Activated T-helper 2 cell treated with anti-CD3 and anti-CD28 coated beads, Interferon-gamma antibody, Interleukin-2, Interleukin-4, amounts not matched to agents 10 μg/mL and 5 μg/mL and 100 μg/mL, durations not matched to agents 14 hours and 24 hours and 36 hours (primary cell): Measurements from ENCODE around the gene FXYD6. TPM values are rescaled to one million over a fixed set of nuclear protein-coding genes. Genes with fewer than 3 reads are reported as not detected.

Experiments used
- DNase-seq: peaks from one replicate; pipeline ENCODE4 v3.0.0; 2021; ENCODE audit warnings: low spot score
- H3K27ac Mint-ChIP-seq: one replicate; pipeline ENCODE4 v1.8.0; 2021; ENCODE audit warnings: mixed read lengths
- H3K27me3 Mint-ChIP-seq: one replicate; pipeline ENCODE4 v1.8.0; 2021; ENCODE audit warnings: low read depth, mixed read lengths
- H3K36me3 Mint-ChIP-seq: one replicate; pipeline ENCODE4 v1.8.0; 2021; ENCODE audit warnings: low read depth, mixed read lengths
- H3K4me1 Mint-ChIP-seq: one replicate; pipeline ENCODE4 v1.8.0; 2021; ENCODE audit warnings: low read depth, mixed read lengths
- H3K4me3 Mint-ChIP-seq: one replicate; pipeline ENCODE4 v1.8.0; 2021; ENCODE audit warnings: low read depth, mild to moderate bottlenecking, moderate library complexity, mixed read lengths
- H3K9me3 Mint-ChIP-seq: one replicate; pipeline ENCODE4 v1.8.0; 2021; ENCODE audit warnings: mixed read lengths
- intact Hi-C: fragments of 100-400 bp; cut with micrococcal nuclease; formaldehyde crosslinking; loops from one replicate; pipeline ENCODE4 v1.15.1; 2023
- total RNA-seq: library from RNA; stranded (reverse); gene quantifications from 2 replicates; pipeline ENCODE4 v1.2.3, GENCODE V29; 2022

The FXYD6 gene
- total RNA-seq, 1 donor from 2014 or later, result 0.11 TPM

- Mint-ChIP-seq H3K4me3 (no peak overlapping the region), H3K27me3 (peaks cover 13% of the 10 kb centered on the region), H3K36me3 (peaks cover 8% of the 10 kb centered on the region), H3K9me3 (peaks cover 8% of the 10 kb centered on the region), H3K4me1 (peaks cover 6% of the 10 kb centered on the region), H3K27ac (no peak overlapping the region)
- intact Hi-C loops, result no loop called here
- no peak for DNase-seq
Observed at GRCh38 chr11:117855912-117856651, 20.4 kb downstream of the FXYD6 start.

GRCh38 chr11:117855186-117855845, 21.1 kb downstream of the FXYD6 start:
- Mint-ChIP-seq H3K27ac (no peak overlapping the region), H3K4me1 (peaks cover 6% of the 10 kb centered on the region), H3K9me3 (peaks cover 8% of the 10 kb centered on the region), H3K4me3 (no peak overlapping the region), H3K36me3 (peaks cover 8% of the 10 kb centered on the region), H3K27me3 (peaks cover 13% of the 10 kb centered on the region)
- intact Hi-C loops, result no loop called here
- DNase-seq, result no peak

- Mint-ChIP-seq H3K4me3 (no peak overlapping the region), H3K27me3 (peaks cover 13% of the 10 kb centered on the region), H3K27ac (no peak overlapping the region), H3K4me1 (peaks cover 13% of the 10 kb centered on the region), H3K9me3 (peaks cover 8% of the 10 kb centered on the region), H3K36me3 (peaks cover 8% of the 10 kb centered on the region)
- no peak for DNase-seq
- intact Hi-C loops, result no loop called here
Observed at GRCh38 chr11:117852309-117852708, 24.1 kb downstream of the FXYD6 start.

- intact Hi-C loops, result no loop called here
- Mint-ChIP-seq H3K27me3 (peaks cover 14% of the 10 kb centered on the region), H3K4me3 (no peak overlapping the region), H3K4me1 (peaks cover 13% of the 10 kb centered on the region), H3K9me3 (peaks cover 8% of the 10 kb centered on the region), H3K36me3 (peaks cover 8% of the 10 kb centered on the region), H3K27ac (no peak overlapping the region)
- DNase-seq, result no peak
Observed at GRCh38 chr11:117851852-117852251, 24.6 kb downstream of the FXYD6 start.

- Mint-ChIP-seq H3K9me3 (peaks cover 8% of the 10 kb centered on the region), H3K27ac (no peak overlapping the region), H3K27me3 (peaks cover 15% of the 10 kb centered on the region), H3K36me3 (peaks cover 8% of the 10 kb centered on the region), H3K4me1 (peaks cover 13% of the 10 kb centered on the region), H3K4me3 (no peak overlapping the region)
- intact Hi-C loops, result no loop called here
- no peak for DNase-seq
Observed at GRCh38 chr11:117851106-117851505, 25.4 kb downstream of the FXYD6 start.

GRCh38 chr11:117849781-117850414, 26.6 kb downstream of the FXYD6 start:
- no peak overlapping the region for H3K27ac Mint-ChIP-seq
- intact Hi-C loops, result no loop called here
- peaks cover 8% of the 10 kb centered on the region for H3K9me3 Mint-ChIP-seq
- H3K36me3 Mint-ChIP-seq, result peaks cover 8% of the 10 kb centered on the region
- peaks cover 13% of the 10 kb centered on the region for H3K4me1 Mint-ChIP-seq
- no peak overlapping the region for H3K4me3 Mint-ChIP-seq
- DNase-seq, result no peak
- peaks cover 17% of the 10 kb centered on the region for H3K27me3 Mint-ChIP-seq

- no peaks in the 10 kb centered on the region for H3K9me3 Mint-ChIP-seq
- no peak overlapping the region for H3K27ac Mint-ChIP-seq
- H3K27me3 Mint-ChIP-seq, result peaks cover 7% of the 10 kb centered on the region
- no peaks in the 10 kb centered on the region for H3K4me1 Mint-ChIP-seq
- no peak overlapping the region for H3K4me3 Mint-ChIP-seq
- intact Hi-C loops, result loop anchor here (1.0 to 5.0 kb wide), 4 partner anchors 37 to 209 kb away; no protein-coding TSS in a partner anchor
- H3K36me3 Mint-ChIP-seq, result no peaks in the 10 kb centered on the region
- DNase-seq, result peak; percentile 66
Observed at GRCh38 chr11:117843666-117844484, 32.6 kb downstream of the FXYD6 start.

GRCh38 chr11:117842131-117842941, 34.1 kb downstream of the FXYD6 start:
- intact Hi-C loops, result loop anchor here (5.0 kb wide), 2 partner anchors 35 to 60 kb away; no protein-coding TSS in a partner anchor
- Mint-ChIP-seq H3K27me3 (peaks cover 11% of the 10 kb centered on the region), H3K36me3 (no peaks in the 10 kb centered on the region), H3K27ac (no peak overlapping the region), H3K9me3 (no peaks in the 10 kb centered on the region), H3K4me1 (no peaks in the 10 kb centered on the region), H3K4me3 (no peak overlapping the region)
- no peak for DNase-seq

- intact Hi-C loops, result loop anchor here (5.0 kb wide), 2 partner anchors 34 to 61 kb away; no protein-coding TSS in a partner anchor
- H3K4me1 Mint-ChIP-seq, result no peaks in the 10 kb centered on the region
- H3K27me3 Mint-ChIP-seq, result peaks cover 9% of the 10 kb centered on the region
Observed at GRCh38 chr11:117841551-117842031, 34.9 kb downstream of the FXYD6 start.

GRCh38 chr11:117840881-117841550, 35.4 kb downstream of the FXYD6 start:
- H3K36me3 Mint-ChIP-seq, result no peaks in the 10 kb centered on the region
- no peak overlapping the region for H3K27ac Mint-ChIP-seq
- no peaks in the 10 kb centered on the region for H3K4me1 Mint-ChIP-seq
- H3K27me3 Mint-ChIP-seq, result peaks cover 8% of the 10 kb centered on the region
- H3K9me3 Mint-ChIP-seq, result no peaks in the 10 kb centered on the region
- intact Hi-C loops, result loop anchor here (5.0 kb wide), 2 partner anchors 34 to 61 kb away; no protein-coding TSS in a partner anchor
- no peak overlapping the region for H3K4me3 Mint-ChIP-seq
- no peak for DNase-seq

More at GRCh38 chr11:117841551-117842031, 34.9 kb downstream of the FXYD6 start:
- no peak overlapping the region for H3K27ac Mint-ChIP-seq
- H3K9me3 Mint-ChIP-seq, result no peaks in the 10 kb centered on the region
- no peak overlapping the region for H3K4me3 Mint-ChIP-seq
- no peak for DNase-seq
- H3K36me3 Mint-ChIP-seq, result no peaks in the 10 kb centered on the region
